ENCODE data around the gene GALNT10.
A peak's percentile ranks its signal among the peaks of the same experiment; 100 is the strongest.

Gene GALNT10

DNA sequence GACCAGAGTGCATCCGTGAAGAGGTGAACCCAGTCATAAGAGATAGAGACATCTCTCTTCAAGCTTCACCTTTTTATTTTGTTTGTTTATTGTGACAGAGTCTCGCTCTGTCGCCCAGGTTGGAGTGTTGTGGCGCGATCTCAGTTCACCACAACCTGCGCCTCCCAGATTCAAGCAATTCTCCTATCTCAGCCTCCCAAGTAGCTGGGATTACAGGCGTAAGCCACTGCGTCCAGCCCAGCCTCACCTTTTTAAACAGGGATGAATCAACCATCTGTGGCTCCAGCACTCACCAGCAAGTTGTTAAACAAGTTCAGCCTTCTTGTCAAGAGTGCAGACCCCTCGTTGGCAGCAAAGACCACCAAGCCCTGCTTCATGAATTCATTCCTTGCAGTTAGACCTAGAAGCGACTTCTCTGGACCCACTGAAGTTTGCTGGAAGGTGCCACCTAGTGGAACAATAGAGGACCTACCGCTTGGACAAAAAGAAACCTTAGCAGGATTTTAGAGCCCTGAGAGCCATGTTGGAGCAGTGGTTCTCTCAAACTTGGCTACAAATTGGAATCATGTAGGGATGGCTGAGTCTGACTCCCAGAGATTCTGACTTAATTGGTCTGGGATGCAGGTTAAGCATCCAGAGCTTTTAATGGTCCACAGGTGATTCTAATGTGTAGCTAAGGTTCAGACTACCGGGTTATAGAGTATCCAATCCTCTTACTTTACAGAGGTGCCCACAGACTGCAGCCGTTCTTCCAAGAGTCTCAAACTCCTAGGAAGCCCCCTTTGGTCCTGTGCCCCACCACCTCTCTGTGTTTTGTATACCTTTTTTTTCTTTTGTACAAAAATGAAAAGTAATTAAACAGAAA, 10.5 kb upstream of the GALNT10 start:
- no peak for DNase-seq (ENCODE audit: low read depth)

DNA sequence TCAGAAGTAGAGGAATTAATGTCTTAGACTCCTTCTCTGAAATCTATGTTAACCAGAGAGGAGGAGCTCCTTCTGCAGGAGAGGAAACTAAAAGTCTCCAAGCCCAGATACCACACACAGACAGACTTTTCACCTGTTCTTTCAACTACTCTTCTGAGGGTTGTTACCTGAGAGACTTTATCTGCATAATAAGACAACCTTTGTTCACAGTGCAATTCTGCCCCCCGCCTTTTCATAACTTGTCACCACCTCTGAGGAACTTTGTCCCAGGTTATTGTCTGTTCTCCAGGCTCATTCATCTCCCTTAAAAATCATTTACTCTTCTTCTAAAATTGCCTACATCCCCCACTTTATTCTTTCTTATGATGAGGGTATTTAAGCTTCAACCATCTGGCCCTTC, 9.4 kb upstream of the GALNT10 start:
- DNase-seq (ENCODE audit: low read depth): no peak

DNA sequence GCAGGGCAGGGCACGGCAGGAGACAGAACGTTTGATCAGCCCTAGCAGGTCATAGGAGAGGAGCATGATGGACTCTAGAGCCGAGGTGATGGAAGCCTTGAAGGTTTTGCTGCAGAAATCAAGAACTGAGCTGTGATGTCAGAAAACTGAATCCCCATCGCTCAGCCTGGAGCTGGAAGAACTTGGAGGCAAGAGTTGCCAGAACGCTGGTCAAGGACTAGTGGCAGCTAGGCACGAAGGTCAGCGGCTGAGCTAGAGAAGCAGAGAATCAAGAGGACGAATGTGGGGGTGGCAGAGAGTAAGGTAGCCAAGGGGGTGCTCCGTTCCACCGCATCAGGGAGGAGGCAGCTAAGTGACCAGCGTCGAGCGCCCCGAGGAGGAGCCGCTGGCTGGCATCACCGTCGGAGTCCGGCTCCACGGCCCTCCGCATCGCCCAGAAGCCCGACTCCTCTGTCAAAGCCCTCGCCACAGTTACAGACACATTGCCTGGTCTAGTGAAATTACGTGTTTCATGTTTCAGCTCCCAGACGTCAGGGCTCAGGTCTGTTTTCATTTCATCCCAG, 1.2 kb upstream of the GALNT10 start:
- DNase-seq (ENCODE audit: low read depth): no peak

DNA sequence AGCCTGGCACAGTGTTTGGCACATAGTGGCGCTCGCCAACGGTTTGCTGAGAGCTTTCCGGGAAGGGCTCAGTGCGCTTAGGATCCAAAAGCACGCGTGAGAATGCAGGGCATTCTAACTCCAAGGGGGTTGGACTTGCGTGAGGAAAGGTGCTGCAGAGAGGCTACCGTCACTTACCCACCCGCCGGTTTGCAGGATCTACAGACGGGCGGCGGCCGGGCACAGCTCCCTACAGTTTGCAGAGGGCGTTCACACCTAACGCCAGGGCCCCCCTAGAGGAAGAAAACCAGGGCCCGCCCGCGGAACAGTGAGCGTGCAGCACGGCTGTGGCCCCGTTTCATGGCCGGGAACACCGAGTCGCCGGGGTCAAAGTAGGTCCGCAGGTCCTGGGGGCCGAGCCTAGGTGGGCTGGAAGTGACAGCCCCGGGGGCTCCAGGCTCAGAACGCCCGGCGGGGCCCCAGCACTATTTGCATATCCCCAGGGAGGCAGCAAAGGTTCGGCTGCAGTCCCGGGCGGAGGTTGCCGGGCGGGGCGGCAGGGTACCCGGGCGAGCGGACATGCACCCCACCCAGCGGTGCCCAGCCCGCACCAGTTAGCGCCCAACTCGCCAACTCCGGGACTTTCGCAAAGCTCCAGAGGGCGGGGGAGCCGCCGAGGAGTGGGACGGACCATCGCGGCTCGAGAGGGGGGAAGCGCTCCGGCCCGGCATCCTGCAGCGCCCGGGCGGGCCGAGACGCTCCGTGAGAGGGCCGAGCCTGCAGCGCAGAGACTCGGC, 526 bp upstream of the GALNT10 start:
- peak; percentile 54 for DNase-seq (ENCODE audit: low read depth)

DNA sequence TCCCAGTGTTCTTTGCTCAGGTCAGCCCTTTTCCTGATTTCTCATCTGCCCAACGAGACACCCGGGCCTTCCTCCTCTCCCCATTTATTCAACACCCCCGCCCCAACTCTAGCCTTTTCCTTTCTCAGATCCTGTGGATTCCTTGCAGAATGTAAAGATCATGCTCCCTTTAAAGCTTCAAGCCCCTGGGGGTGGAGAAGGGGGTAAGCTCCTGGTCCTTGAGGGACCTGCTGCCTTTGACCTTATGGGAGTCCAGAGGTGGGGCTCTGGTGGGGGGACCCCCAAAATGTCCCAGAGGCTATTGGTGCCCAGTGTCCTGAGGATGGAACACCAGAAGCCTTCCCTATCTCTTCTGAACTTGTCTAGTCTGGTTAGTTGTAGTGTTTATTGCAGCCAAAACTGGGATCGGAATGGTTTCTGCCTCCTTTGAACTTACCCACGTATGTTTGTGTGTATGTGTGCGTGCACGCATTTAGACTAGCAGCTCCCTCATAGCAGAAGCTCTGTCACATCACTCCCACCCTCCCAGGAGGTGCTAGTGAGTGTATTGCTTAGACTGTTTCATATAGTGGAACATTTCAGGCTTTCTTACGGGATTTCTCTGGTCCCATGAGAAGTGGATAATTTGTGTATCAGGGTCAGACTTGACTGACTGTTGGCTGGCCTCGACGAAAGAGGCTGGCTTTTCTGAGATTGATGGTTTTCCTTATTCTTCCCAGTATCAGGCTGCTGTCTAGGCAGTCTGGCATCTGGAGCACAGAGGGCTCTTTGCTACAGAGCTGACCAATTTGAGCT, 1.1 kb downstream of the GALNT10 start:
- DNase-seq (ENCODE audit: low read depth): no peak

DNA sequence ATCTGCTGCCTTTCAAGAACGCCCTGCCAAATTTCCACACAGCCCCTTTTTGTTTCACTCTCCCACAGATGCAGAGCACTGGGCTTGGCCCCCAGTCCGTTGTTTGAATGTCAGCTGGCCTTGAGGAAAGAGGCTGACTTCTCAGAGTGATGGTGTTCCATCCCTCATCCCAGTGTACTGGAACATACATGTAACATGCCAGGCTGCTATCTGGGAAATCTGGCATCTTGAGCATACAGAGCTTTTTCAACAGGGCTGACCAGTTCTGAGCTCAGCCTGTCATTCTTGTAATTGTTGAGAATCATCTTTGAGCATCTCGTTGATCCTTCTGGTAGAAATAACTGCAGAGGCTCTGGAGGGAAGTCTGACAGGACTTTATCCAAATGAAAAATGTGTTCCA, 2.8 kb downstream of the GALNT10 start:
- no peak for DNase-seq (ENCODE audit: low read depth)

DNA sequence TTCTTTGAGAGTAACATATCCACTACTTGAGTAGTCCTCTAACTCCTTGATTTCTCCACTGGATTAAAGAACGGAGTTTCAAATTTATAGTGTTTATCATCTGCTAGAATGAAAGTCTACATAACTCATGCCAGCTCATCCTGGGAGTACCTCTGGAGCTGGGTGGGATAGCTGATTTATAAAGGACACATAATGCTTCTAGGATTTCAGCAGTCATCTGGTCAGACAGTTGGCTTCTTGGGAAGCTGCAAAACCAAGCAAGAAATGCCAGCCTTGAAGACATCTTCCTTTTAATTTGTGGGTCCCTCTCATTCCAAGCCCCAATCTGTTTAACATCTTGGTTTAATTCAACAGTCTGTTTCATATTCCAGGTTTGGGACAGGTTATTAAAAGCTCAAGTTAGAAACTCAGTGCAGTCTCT, 3.2 kb downstream of the GALNT10 start:
- no peak for DNase-seq (ENCODE audit: low read depth)

DNA sequence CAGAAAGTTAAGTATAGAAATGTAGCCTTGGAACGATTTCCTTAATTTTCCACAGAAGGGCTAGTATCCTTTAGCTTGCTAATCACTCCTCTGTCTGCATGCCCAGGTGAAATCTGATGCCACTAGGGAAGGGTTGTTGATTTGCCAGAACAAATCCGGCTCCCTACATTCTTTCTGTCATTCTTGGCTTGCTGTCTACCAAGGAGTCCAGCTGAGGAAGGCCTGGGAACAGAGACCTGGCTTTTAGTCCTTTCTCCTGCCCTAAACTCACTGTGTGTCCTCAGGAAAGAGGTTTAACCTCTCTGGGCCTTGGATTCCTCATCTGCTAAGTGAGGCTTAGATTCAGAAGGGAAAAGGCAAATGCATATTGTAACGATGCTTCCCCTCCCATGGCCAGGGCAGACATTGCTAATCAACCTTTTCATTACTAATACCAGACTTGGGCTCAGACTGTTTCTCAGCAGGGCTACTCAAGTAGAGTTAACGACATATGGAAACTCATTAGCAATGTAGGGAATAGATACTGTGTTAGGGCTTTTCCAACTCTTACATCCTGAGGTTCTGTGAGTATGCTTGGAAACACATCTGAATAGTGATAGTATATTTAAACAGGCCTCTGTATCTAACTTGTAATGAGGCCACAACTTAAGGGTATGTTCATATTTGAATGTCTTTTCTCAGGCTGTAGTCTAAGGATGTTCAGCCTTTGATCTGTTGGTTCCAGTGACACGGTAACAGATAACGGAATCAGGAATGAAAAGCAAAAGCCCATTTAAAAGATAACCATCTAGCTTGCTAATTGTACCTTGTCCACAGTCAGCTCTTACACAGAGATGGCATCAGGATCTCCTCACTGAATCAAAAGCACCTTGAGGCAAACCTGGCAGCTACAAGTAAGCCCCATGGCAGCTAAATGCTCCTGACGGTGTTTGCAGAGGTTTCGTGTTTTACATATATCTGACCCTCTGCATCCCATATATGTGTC, 4.1 kb downstream of the GALNT10 start:
- no peak for DNase-seq (ENCODE audit: low read depth)

DNA sequence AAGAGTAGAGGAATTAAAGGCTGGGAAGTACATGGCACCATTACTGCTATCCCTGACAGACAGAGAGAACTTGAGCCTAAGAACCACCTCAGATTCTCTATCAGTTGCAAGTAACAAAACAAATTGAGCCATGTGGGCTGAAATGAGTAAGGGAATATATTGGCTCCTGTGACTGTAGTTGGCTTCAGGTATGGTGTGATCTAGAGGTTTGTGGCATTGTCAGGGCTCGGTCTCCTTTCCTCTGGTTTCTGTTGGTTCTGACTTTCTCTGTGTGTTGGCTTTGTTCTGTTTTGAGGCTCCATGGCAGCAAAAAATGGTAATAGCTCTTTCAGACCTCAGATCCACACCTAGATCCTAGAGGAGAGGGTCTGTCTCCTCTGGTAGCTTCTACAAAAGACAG, 5.7 kb downstream of the GALNT10 start:
- DNase-seq (ENCODE audit: low read depth): no peak

DNA sequence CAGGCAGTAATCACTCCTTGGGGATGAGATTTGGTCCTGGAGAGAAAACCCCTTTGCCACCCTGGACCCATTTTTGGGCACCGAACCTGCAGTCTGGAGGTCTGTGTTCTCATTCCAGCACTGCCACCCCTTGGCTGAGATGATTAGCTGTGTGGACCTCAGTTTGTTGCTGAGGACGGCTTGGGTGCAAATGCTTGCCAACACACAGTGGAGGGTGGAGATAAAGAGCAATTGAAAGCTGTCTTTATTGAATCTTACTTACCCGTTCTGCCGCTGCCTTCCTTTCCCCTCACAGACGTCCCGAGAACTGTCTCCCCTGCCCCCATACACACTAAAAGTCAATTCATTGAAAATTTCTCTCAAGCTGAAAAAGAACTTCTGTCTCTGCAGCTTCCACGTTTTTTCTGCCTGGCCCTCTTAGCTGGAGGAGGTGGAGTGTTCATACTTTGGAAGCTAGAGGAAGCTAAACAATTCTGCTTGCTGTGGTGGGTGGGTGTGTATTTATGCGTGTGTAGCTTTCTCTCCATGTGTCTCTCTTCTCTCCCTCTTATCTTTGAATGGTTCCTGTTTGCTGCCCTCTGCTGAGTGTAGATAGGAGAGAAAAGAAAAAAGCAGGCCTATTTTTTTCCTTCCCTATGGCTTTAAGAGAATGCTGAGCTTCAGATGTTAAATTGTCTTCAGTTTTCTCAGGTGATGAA, 6.6 kb downstream of the GALNT10 start:
- DNase-seq (ENCODE audit: low read depth): no peak

DNA sequence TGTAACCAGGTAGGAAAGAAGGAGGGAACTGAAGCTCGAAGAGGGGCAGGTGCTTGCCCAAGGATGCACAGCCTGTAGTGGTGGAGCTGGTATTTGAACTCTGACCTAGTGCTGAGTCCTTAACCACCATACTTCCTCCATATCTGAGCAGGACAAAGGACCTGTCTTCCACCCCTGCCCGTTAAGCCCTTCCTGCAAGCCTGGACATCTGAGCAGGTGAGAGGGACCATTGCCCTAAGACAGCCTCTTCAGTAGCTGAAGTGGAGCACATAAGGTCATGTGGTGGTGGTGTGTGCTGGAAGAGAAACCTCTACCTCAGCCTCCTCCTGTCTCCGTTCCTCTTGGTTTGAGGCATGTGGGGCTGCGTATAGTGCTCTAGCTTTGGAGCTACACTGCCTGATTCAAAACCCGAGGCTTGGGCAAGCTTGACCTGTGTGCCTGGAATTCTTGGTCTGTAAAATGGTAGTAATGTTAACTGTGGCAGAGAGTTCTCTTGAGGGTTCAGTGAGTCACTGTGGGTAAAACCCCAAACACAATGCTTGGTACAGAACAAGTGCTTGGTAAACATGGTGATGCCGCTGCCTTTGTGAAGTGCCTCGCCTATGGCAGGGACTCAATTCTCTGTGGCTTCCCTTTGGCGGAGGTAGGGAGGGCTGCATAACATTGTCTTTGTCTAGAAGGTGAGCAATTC, 7.4 kb downstream of the GALNT10 start:
- DNase-seq (ENCODE audit: low read depth): no peak

DNA sequence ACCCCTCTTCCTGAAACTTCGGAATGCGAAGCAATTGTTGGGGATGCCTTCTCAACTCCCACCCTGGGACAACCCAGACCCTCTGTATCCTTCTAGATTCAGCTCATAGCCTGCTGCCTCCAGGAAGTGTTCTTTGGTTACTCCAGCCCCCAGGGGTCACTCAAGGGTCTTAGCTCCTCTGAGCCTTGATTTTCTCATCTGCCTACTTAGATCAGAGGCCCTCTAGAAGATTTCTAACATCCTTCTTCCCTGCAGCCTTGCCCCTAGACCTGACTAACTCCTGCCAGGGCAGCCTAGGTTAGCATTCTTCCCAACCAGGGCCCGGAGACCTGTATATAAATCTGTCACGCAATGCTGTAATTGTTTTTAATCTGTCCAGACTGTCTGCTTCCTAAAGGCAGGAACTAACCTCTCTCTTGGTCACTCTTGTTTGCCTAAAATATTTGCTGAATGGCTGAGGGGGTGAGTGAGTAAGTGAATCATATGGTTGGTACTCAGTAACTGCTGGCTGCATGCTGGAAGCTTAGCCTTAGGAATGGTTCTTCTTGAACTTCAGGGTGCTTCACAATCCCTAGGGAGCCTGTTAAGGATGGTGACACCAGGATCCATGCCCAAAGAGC, 8.2 kb downstream of the GALNT10 start:
- no peak for DNase-seq (ENCODE audit: low read depth)

DNA sequence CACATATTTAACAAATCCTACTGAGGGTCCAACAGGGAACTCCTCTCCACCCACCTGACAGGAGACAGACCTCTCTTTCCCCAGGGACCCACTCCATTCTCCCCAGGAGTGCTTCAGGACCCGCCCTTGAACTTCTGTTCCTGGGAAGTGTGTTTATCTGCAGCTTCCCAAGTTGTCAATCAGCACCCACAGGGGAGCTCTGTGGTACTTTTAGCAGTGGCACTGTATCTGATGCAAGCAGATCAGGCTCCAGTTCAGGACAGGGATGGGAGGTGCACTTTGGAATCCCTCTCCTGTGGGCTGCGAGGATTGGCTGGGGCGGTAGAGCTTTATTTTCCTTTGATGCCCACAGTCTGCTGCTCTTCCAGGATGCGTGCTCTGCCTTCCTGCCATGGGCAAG, 8.7 kb downstream of the GALNT10 start:
- no peak for DNase-seq (ENCODE audit: low read depth)

DNA sequence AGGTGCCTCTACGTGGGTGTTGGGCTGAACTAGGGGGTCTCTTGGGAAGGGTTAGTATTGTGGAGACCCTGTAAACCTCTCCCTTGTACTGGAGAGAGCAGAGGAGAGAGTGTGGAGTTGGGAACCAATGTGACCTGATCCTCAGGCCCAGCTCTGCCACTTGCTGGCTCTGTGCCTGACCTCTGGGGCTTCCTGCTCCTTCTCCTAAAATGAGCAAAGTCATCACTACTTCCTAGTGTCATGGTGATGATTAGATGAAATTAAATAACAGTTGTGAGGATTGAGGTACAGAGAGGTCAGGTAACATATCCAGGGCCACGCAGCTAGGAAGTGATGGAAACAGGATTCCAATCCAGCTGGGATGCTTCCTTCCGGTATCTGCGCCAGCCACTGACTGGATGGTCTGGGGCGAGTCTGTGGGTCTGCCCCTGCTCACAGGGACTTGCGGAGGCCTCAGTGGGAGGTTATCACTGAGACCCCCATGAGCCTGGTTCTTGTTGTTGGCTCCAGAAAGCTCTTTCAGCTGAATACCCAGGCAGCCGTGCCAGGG, 9.2 kb downstream of the GALNT10 start:
- DNase-seq (ENCODE audit: low read depth): no peak

DNA sequence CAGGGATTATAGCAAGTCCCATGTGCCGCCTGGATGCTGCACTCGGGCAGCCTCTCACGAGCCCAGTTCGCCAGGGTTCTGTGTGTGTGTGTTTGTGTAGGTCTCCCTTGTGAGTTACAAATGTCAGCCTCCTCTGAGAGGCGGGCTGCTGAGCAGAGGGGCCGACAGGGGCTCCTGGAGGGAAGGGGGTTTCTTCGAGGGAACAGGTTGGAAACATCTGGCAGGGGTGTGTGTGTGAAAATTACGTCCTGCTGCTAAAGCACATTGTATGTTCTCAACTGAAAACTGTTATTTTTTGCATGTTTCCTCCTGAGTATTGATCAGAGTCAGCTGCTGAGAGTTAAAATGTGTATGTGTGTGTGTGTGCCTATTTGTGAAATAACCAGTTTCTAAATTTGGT, 9.7 kb downstream of the GALNT10 start:
- no peak for DNase-seq (ENCODE audit: low read depth)

DNA sequence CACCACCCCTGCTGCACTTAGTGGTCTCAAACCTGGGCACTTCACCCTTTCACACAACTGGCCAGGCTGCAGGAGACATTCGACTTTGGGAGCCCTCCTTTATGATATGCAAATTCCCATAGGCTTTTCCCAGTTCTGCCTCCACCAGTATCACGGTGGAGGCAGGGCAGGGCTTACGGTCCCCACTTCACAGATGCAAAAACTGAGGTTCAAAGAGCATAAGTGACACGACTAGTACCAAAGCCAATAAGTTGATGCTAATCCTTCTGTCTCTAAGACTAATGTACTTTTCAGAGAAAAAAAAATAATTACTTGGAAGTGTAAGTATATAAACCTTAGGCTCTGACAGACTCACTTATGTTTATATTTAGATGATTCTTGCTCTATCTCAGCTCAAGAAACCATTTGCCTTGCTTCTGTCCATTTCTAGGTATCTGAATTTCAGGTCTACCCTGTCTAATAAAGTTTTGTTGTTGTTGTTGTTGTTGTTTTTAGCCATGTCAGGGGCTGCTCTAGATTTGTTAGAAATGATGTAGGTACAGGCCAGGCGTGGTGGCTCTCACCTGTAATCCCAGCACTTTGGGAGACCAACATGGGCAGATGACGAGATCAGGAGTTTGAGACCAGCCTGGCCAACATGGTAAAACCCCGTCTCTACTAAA, 10.7 kb downstream of the GALNT10 start:
- no peak for DNase-seq (ENCODE audit: low read depth)

DNA sequence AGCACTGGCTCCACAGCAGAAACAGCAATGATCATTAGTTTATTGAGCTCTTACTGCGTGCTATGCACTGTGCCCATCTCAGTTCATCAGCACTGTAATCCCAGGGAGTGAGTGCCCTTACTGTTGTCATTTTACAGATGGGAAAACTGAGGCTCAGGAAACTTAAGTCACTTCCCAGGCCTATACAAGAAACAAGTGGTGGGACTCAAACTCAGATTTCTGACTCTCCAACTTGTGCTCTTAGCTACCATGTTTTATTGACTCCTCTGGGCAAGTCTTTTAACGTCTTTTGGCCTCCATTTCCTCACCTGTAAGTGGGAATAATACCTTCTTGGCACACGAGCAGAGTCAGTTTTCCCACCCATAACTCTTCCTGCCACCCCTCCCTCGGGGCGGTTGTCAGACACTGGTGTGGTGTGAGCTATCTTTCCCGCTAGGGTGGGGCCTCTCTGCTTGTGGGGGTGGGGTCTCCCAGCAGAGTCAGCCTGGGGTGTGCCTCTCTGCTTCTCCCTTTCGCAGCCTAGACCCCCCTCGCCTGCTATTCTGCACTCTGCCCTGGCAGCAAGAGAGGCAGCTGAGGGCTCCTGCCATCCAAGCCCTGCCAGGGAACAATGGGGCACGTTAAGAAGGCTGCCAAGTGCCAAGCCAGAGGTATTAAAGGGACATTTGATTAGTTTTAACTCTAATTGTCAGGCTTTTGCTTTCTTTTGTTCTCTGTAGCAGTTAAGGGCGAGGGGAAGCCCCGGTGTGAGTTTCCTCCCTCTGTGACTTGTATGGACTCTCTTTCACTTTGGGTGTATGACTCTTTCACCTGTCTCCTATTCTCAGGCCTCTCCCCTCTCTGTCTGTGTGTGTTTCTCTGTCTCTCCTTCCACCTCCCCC, 12.1 kb downstream of the GALNT10 start:
- DNase-seq (ENCODE audit: low read depth): no peak
